ENCODE results near the gene ENHO.

GRCh38 chr9:34518896-34519295, 3.9 kb downstream of the ENHO start:
- TF ChIP-seq CTCF (IDR thresholded peaks at IDR 0.05) (no peak), POLR2A (IDR thresholded peaks at IDR 0.05) (no peak)
